Neural cell (in vitro differentiated cells): ENCODE measurements around the gene C21orf58.

ENCODE experiments used
- CTCF ChIP-seq: fragments of 450-650 bp; IDR thresholded peaks from 2 replicates; pipeline ENCODE4 v1.5.1; 2014; ENCODE audit warnings: antibody characterized with exemption, mild to moderate bottlenecking, moderate library complexity; ENCODE audit not compliant: poor library complexity, severe bottlenecking
- EP300 ChIP-seq: fragments of 450-650 bp; conservative IDR thresholded peaks from 2 replicates; pipeline ENCODE4 v1.6.1; 2014; ENCODE audit warnings: antibody characterized with exemption, mild to moderate bottlenecking, moderate library complexity; ENCODE audit not compliant: poor library complexity, severe bottlenecking
- POLR2AphosphoS5 ChIP-seq: IDR thresholded peaks from 2 replicates; pipeline ENCODE4 v1.6.1; 2012
- RAD21 ChIP-seq: fragments of 450-650 bp; conservative IDR thresholded peaks from 2 replicates; pipeline ENCODE4 v1.6.1; 2014; ENCODE audit warnings: antibody characterized with exemption, mild to moderate bottlenecking, moderate library complexity

DNA sequence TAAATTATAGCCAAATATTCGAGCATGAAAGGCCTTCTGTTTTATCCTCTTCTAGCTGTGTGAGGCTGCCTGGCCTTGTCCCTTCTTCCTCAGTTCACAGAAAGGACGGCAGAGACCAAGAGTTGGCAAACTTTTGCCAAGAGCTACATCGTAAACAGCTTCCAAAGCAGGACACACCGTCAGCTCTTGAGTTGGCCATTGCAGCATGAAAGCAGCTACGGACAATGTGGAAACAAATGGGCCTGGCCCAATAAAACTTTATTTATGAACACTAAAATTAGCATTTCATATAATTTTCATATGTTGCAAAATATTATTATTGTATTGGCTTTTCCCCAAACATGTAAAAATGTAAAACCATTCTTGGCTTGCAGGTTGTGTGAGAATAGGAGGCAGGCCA, 10.7 kb downstream of the C21orf58 start:
- TF ChIP-seq CTCF, result no peak
- TF ChIP-seq EP300, result no peak
- no peak for TF ChIP-seq POLR2AphosphoS5
- TF ChIP-seq RAD21, result no peak
